HG03196 (cell line): ENCODE measurements around the gene WASHC2A.
"Not testable (repeated sequence)": the region's sequence is repeated elsewhere in the genome, so short reads cannot be mapped to it uniquely, and the experiment has no call there.

Experiments used
- ATAC-seq: cut with Tn5 transposase; IDR thresholded peaks from one replicate; pipeline ENCODE4 v1.9.1; 2021; ENCODE audit not compliant: unreplicated experiment

Gene WASHC2A

GRCh38 chr10:50132841-50133240 is 65.1 kb downstream of the WASHC2A start:
- not testable (repeated sequence) for ATAC-seq

- not testable (repeated sequence) for ATAC-seq
These were observed 75.9 kb downstream of the WASHC2A start for GRCh38 chr10:50143512-50144174.

- ATAC-seq = not testable (repeated sequence)
These were observed 77.8 kb downstream of the WASHC2A start for GRCh38 chr10:50145575-50145974.

- ATAC-seq = no peak
These were observed 85.1 kb downstream of the WASHC2A start for GRCh38 chr10:50152792-50153272.

- not testable (repeated sequence) for ATAC-seq
These were observed 90.1 kb downstream of the WASHC2A start for GRCh38 chr10:50157868-50158267.

- ATAC-seq = not testable (repeated sequence)
These were observed 92.1 kb downstream of the WASHC2A start for GRCh38 chr10:50159856-50160255.

GRCh38 chr10:50165038-50165437 is 97.3 kb downstream of the WASHC2A start:
- not testable (repeated sequence) for ATAC-seq

- ATAC-seq = not testable (repeated sequence)
These were observed 100.1 kb downstream of the WASHC2A start for GRCh38 chr10:50167833-50168232.

GRCh38 chr10:50169506-50169905 is 101.8 kb downstream of the WASHC2A start:
- not testable (repeated sequence) for ATAC-seq

- not testable (repeated sequence) for ATAC-seq
These were observed 107.2 kb downstream of the WASHC2A start for GRCh38 chr10:50174788-50175525.
